ENCODE measurements around the gene REV1.
"Not testable (repeated sequence)": the region's sequence is repeated elsewhere in the genome, so short reads cannot be mapped to it uniquely, and the experiment has no call there.

The REV1 gene

DNA sequence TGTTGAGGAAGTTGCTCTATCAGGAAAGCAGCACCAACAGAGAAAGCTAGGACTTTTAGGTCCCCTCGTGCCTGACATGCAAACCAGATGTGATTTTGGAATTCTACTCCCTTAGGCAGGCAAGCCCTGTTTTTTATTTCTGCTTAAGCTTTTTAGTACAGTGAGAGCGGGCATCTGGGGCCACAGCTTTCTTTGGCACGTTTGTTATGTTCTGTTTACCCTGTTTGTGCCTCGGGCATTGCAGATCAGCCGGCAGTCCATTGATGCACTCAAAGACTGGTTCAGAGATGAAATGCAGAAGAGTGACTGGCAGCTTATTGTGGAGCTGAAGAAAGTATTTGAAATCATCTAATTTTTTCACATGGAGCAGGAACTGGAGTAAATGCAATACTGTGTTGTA, 90.8 kb downstream of the REV1 start:
- no peak for DNase-seq

DNA sequence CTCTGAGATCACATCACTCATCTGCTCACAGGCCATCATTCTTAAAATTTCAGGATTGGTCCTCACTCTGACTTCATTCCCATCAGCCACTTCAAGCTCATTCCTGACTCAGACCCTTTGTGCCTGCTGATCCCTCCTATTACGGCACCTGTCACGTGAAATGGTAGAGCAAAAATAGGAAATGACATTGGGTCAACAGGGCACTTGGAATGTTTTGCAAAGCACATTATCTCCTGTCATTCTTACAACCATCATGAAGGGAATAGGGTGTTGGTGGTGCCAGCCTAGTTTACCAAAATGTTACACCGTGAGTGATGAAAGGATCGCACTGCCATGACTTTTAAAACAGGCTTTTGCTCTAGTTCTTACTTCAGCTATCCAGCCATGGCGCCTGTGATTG, 91.5 kb downstream of the REV1 start:
- no peak for DNase-seq

DNA sequence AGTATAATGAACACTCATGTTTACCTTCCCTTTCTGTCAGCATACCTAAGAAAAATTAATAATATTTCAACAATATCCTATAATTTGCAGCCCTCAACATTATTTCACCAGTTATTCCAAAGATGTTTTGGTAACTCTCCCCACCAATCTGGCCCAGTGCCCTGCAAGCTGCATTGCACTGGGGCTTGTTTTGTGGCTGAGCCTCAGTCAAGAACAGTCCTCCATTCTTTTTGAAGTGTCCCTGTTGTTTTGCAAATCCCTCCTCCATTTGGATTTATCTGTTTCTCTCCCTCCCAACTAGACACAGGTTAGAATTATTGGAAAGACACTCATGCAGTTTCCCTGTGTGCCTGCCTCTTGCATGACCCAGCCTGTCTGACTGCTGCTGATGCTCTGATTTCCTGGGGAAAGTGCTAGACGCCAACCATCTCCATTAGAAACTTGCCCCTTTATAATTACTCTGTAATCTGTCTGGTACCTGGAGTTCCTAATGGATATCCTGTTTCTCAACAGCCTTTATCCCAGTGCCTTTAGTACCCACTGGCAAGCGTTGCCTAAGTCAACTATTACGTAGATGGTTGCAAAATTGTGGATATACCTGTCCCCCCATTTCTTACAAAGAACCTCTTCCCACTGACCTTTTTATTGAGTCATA, 92.4 kb downstream of the REV1 start:
- DNase-seq: no peak

DNA sequence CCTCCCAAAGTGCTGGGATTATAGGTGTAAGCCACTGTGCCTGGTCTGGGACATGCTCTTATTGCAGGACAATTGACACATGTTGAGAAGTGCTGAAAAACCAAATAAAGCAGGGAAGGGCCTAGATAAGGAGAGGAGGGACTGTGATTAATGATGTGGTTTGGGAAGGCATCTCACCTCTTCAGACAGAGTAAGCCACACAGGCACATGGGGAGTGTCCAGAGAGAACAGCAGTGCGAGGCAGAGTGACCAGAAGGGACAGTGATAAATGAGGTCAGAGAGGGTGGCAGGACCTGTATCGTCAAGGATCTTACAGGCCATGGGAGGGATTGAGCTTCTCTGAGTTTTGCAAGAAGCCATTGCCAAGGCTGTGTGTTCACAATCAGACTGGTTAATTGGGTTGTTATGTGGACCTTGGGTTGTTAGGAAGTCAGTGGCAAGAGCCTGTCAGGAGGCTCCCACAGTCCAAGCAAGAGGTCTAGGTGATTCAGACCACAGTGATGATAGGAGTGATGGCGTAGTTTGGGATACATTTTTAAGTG, 94.2 kb downstream of the REV1 start:
- DNase-seq: no peak

DNA sequence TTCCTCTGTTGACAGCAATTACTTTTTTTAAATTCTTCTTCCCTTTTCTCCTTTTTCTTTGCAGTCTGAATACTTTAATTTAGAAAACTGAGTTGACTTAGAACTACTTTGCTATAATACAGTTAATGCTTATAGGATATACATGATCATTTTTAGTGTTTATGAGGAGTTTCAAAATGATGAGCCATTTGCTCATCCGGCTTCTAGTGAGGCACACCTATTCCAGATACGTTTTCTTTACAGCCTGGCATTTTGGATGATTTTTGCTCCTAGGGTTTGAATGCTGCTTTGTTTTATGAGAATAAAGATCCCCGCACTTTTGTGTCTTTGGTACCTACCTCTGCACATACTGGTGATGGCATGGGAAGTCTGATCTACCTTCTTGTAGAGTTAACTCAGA, 99.9 kb downstream of the REV1 start:
- DNase-seq: no peak

DNA sequence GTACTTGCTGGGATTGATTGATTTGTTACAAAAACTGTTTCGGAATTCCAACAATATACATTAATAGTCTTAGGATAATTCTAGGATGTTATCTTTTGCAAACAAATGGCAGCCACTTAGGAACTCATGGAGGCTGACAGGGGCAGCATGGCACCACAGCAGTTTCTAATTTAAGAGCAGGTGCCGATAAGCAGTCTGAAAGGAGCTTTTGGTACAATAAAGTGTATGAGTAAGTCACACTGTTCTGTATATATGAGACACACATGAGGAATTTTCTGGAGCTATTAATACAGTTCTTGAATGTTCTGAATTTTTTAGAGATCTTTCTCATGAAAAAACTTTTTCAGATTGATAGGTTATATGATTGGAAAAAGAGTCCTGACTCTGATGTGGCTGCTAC, 100.4 kb downstream of the REV1 start:
- DNase-seq: no peak

DNA sequence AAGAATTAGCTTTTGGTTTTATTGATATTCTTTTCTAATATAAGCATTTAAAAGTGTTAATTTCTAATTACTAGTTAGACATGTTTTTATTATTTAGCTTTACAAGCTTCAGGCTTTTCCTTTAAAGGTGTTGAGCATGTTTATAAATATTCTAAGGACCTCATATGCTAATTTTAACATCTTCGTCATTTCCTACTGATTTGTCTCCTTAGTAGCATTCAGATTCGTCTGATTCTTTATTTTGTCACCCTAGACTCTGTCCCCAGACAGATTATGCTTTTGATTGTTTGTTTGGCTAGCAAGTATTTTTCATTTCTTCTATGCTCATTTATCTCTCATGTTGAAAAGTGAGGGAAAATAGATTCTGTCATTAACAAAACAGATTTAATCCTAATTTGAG, 100.9 kb downstream of the REV1 start:
- no peak for DNase-seq

DNA sequence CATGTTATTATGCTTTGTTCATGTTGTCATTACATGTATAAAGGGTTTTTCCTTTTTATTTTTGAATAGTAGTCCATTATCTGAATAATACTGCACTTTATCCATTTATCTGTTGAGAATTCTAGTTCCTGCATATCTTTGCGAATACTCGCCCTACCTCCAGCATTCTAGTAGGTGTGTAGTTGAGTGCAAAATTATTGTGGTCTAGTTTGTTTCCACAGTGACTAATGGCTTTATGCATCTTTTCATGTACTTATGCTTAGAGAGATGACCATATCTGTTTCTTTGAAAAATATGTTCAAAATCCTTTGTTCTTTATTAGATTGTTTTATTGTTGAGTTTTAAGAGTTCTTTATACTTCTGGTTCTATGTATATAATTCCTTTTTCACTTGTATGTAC, 103.8 kb downstream of the REV1 start:
- no peak for DNase-seq

DNA sequence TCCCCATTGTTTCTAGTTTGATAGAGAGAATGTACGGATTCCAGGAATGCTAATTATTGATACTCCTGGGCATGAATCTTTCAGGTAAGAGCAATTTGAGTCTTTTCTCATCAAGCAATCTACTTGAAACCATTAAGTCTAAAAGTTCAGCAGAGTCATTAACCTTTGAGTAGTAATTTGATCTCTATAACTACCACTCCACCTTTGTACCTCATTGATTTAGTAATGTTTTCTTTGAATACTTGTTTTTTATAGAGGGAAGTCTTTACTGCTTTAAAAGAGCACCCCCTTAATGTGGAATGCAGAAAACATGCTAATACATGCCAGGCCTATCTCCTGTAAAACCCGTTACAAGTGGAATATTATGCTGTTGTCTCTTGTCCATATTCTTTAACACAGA, 107.7 kb downstream of the REV1 start:
- DNase-seq: no peak

DNA sequence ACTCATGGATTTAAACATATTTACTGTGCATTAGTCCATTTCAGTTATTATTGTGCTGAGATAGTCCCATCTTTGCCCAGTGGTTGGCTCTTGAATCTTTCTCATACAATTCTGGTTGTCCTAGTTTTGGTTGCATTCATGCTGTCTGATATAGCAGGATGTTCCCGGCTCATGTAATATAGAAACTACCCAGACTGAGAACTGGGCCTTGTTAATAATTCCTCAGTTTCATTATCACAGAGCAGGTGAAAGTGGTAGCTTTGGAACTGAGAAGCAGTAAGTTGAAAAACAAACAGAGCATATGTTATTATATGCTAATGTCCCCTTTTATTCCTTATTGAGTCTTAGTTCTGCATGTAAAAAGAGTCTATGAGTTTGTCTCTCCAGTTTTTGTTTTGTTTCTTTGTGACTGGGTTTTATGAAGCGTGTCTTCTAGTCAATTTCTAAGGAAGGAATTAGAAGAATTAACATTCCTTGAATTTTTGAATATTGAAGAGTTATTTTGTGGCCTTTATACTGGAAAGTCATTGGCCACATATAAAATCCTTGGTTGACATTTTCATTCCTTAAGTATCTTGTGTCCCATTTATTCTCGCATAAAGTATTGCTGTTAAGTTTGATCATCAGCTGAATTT, 109.3 kb downstream of the REV1 start:
- no peak for DNase-seq

DNA sequence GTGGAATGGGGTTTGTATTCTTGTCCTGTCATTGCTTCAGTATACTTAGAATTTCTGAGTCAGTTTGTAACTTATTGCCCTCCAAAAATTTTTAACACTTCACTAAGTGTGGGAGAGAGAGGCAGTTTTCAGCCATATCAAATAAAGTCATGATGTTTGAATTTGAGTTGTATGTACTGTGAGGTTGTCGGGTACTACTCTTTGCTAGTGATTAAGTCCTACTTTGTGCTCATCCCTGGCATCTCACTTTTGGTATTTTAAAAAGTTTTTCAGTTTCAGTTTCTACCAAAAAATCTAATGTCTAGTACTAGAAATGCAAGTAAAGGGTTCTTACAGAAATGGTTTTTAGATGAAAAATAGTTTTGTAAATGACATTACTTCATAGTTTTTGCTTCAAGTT, 111.9 kb downstream of the REV1 start:
- no peak for DNase-seq

DNA sequence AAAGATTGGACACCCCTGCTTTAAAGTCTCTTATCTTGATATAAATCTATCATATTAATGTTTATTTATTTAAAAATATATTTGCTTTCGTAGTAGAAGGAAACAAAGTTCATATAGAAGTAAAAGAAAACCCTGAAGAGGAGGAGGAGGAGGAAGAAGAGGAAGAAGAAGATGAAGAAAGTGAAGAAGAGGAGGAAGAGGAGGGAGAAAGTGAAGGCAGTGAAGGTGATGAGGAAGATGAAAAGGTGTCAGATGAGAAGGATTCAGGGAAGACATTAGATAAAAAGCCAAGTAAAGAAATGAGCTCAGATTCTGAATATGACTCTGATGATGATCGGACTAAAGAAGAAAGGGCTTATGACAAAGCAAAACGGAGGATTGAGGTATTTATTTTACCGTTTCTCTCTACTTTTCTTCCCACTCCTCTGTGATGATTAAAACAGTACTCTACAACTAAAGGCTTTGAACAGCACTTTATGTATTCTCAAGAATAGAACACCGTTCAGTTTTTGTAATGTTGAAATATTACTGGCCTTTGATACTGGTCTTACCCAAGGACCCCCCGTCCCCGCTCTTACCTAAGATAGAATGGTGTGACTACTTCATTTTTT, 113.5 kb downstream of the REV1 start:
- no peak for DNase-seq

DNA sequence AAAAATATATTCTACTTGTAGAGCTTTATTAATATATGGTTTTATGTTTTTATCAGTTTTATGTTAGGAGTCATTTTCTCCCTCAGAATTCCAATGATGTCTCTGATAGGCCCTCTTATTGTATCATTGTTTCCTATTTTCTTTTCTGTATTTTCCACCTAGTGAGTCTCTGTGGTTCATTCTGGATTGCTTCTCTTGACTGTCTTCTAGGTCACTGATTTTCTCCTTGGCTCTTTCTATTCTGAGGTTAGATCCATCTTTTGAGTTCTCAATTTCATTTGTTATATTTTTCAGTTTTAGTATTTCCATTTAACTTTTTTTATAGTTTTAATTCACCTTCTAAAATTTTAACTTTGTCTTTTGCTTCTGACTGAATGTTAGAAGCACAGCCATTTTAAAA, 115.1 kb downstream of the REV1 start:
- no peak for DNase-seq

DNA sequence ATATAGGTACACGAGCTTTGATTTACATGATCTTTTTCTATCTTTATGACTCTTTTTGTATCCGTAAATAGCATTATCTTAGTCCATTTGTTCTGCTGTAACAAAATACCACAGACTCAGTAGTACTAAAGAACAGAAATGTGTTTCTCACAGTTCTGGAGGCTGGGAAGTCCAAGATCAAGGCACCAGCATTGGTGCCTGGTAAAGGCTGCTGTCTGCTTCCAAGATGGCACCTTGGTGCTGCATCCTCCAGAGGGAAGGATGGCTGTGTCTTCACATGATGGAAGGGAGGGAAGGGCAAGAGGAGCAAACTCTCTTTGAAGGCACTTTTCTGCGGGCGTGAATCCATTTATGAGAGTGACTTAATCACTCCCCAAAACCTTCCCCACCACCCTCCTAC, 116.7 kb downstream of the REV1 start:
- DNase-seq: no peak

DNA sequence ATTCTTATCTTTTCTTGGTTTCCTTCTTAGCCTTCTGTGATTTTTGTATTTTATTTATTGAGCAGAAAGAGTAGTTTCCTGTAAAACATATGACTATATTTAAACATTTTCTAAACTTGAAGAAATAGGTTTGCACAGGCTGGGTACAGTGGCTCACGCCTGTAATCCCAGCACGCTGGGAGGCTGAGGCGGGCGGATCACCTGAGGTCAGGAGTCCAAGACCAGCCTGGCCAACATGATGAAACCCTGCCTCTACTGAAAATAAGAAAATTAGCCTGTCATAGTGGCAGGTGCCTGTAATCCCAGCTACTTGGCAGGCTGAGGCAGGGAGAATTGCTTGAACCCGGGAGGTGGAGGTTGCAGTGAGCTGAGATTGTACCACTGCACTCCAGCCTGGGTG, 121.0 kb downstream of the REV1 start:
- not testable (repeated sequence) for DNase-seq

DNA sequence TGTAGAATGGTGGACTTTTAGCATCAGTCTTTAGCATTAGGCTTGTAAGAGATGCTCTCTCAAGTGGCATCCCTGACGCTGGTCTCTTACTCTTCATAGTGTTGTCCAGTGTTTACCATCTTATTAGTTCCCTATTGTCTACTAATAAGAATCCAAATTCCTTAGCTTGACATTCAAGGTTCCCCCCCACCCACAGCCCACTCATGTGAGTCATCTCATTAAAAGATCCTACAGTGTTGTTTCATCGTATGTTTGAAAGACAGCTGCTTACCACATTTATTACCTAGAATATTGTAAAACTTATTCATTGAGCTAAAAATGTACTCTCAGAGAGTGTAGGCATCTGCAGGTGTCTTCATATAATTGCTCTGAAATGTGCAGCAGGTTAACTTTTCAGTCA, 124.2 kb downstream of the REV1 start:
- no peak for DNase-seq

DNA sequence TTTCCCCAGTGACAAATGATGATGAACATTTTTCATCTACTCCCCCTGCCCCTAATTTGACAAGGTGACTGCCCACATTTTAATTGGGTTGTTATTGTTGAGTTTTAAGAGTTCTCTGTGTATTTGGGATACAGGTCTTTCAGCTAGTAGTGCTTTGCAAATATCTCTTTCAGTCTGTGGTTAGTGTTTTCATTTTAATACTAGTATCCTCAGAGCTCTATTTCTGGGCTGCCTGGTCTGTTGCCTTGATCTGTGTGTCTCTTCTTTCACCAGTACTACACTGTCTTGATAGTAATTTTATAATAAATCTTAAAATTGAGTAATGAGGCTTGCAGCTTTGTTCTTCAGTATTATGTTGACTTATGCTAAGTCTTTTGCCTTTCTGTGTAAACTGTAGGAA, 133.0 kb downstream of the REV1 start:
- no peak for DNase-seq

DNA sequence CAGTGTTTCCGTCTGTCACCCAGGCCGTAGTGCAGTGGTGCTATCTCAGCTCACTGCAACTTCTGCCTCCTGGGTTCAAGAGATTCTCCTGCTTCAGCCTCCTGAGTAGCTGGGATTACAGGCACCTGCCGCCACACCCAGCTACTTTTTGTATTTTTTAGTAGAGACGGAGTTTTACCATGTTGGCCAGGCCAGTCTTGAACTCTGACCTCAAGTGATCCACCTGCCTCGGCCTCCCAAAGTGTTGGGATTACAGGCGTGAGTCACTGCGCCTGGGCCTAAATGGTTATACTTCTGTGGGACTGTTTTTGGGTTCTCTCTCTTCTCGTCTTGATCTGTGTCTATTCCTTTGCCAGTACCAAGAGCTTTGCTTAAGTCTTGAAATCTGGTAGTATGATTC, 135.0 kb downstream of the REV1 start:
- DNase-seq: not testable (repeated sequence)

DNA sequence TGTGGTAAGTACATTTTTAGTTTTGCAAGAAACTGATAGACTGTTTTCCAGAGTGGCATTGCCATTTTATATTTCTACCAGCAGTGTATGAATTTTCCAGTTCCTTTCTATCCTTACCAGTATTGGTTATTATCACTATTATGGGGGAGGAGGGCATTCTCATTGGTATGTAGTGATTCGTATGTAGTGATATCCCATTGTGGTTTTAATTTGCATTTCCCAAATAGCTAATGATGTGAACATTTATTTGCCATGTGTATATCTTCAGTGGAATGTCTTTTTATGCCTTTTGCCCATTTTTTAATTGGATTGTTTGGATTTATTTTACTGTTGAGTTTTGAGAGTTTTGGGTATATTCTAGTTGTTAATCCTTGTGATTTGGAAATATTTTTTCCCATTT, 135.7 kb downstream of the REV1 start:
- DNase-seq: no peak
